Smooth muscle cell of the coronary artery (primary cell): Measurements from ENCODE around the gene CTAGE4. TPM values are rescaled to one million over a fixed set of nuclear protein-coding genes. Genes with fewer than 3 reads are reported as not detected.

Experiments used
- total RNA-seq: library from RNA; depleted of rRNA; stranded (reverse); fragments of >200 nt; gene quantifications from 2 replicates; pipeline ENCODE4 v1.2.3, GENCODE V29; 2014; ENCODE audit warnings: low replicate concordance

Gene CTAGE4, protein sequence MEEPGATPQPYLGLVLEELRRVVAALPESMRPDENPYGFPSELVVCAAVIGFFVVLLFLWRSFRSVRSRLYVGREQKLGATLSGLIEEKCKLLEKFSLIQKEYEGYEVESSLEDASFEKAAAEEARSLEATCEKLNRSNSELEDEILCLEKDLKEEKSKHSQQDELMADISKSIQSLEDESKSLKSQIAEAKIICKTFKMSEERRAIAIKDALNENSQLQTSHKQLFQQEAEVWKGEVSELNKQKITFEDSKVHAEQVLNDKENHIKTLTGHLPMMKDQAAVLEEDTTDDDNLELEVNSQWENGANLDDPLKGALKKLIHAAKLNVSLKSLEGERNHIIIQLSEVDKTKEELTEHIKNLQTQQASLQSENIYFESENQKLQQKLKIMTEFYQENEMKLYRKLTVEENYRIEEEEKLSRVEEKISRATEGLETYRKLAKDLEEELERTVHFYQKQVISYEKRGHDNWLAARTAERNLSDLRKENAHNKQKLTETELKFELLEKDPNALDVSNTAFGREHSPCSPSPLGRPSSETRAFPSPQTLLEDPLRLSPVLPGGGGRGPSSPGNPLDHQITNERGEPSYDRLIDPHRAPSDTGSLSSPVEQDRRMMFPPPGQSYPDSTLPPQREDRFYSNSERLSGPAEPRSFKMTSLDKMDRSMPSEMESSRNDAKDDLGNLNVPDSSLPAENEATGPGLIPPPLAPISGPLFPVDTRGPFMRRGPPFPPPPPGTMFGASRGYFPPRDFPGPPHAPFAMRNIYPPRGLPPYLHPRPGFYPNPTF
- 0.23 and 0.35 TPM in 2 replicates for total RNA-seq

DNA sequence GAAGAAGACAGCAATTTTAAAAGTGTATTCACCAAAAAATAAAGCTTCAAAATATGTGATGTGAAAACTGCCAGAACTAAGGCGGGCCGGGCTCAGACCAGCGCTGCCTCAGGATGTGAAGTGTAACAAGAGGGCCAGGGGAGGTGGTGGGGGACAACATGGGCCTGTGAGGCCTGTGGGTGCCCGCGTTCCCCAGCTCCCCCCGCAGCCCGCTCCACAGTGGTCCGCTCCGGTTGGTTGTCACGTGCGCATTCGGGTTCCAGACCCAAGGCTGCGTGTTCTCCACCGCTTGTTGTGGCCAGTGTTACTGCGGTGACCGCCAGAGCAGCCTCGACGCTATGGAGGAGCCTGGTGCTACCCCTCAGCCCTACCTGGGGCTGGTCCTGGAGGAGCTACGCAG lies at the start of gene CTAGE4:
Gene CTAGE4 (plus strand): TSS at position 301 of the 400 bp plus-strand sequence. CDS start 38 bp downstream, at position 339.

DNA sequence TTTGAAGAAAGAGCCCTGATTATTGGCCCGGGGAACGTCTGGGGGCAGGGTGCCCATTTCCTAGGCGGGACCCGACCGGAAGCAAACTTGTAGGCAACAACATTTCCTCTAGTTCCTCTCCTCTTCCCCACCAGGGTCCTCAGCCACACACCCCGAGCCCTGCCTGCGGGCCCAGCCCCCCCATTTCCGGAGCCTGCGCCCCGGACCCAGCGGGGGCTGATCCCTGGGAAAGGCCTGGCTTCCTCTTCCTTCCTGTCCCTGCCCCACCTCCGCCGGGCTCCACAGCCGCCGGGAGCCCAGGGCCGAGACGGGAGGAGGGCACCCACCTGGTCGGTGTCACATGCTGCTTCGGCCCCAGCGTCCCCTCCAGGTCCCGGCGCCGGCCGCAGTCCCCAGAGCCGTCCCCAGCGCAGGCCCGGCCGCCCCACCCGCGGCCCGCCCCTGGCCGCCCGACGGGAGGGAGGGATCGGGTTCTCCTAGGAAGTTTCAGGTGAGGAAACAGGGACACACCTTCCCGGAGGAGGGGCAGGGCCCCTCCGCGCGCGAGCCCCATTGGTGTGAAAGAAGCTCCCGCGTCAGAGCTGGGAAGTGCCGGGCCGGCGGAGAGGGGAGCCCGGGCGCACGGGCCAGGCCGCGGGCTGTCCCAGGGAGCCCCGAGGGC lies 12.1 kb downstream of the CTAGE4 start, which contains the start of gene ARHGEF35:
Gene ARHGEF35 (minus strand): TSS at position 622 of the 661 bp plus-strand sequence. CDS start 7,450 bp downstream, outside the sequence.

Other genes starting within 250 kb of the CTAGE4 start
- gene OR2F2, start 248.2 kb upstream of the CTAGE4 start, total RNA-seq: not detected in 2 replicates
- not detected in 2 replicates for gene OR2F1, start 228.6 kb upstream of the CTAGE4 start, total RNA-seq
- gene OR6B1, start 183.1 kb upstream of the CTAGE4 start, total RNA-seq: not detected in 2 replicates
- gene OR2A5, start 134.5 kb upstream of the CTAGE4 start, total RNA-seq: not detected in 2 replicates
- gene OR2A25, start 113.7 kb upstream of the CTAGE4 start, total RNA-seq: not detected in 2 replicates
- not detected in 2 replicates for gene OR2A12, start 97.2 kb upstream of the CTAGE4 start, total RNA-seq
- not detected in 2 replicates for gene OR2A2, start 73.9 kb upstream of the CTAGE4 start, total RNA-seq
- gene OR2A14, start 60.3 kb upstream of the CTAGE4 start, total RNA-seq: not detected in 2 replicates
- gene ARHGEF35, start 12.4 kb downstream of the CTAGE4 start, total RNA-seq: 2.0 and 6.1 TPM in 2 replicates
- gene OR2A42, start 56.1 kb downstream of the CTAGE4 start, total RNA-seq: under 0.01 TPM in 1 of 2 replicates, not detected in the other
- gene OR2A7, start 81.3 kb downstream of the CTAGE4 start, total RNA-seq: 0.23 TPM in 1 of 2 replicates, not detected in the other
- gene CTAGE8, start 85.8 kb downstream of the CTAGE4 start, total RNA-seq: 0.12 TPM in 1 of 2 replicates, not detected in the other
- gene OR2A1, start 129.0 kb downstream of the CTAGE4 start, total RNA-seq: 0.08 and 0.12 TPM in 2 replicates
- gene ARHGEF5, start 171.9 kb downstream of the CTAGE4 start, total RNA-seq: 1.2 and 3.5 TPM in 2 replicates
- not detected in 2 replicates for gene NOBOX, start 220.2 kb downstream of the CTAGE4 start, total RNA-seq